Measurements from ENCODE around the gene PFDN6.

Gene PFDN6

GRCh38 chr6:33304216-33304615, 14.8 kb downstream of the PFDN6 start:
- Histone ChIP-seq H3K9me3 (replicated peaks in 1 of 11) (no peaks in the 10 kb centered on the region), H3K36me3 (peaks cover 58 to 87% (median 82%) of the 10 kb centered on the region in 11 experiments), H3K27ac (0 out of 22 replicates have a peak overlapping the region, but pooled peaks of 1 of the 11 experiments have one; percentile 5), H3K4me3 (no peak overlapping the region), H3K4me2 (no peak overlapping the region), H3K4me1 (peaks cover 29 to 63% (median 36%) of the 10 kb centered on the region in 10 experiments), H3K9ac (peak overlapping the region in 3 of 11 experiments; percentile 10 to 50 (median 38); a peak in 3 of 22 replicates), H4K20me1 (peaks cover 20 to 95% (median 58%) of the 10 kb centered on the region in 11 experiments), H3K27me3 (no peaks in the 10 kb centered on the region)
- no peak for TF ChIP-seq Cebpa-rat (IDR thresholded peaks at IDR 0.05)

GRCh38 chr6:33305052-33305451, 15.7 kb downstream of the PFDN6 start:
- H4K20me1 ChIP-seq, result peaks cover 20 to 100% (median 66%) of the 10 kb centered on the region in 11 experiments
- peaks cover 27 to 63% (median 33%) of the 10 kb centered on the region in 10 experiments for H3K4me1 ChIP-seq
- no peaks in the 10 kb centered on the region for H3K9me3 ChIP-seq (replicated peaks in 1 of 11)
- no peak overlapping the region for H3K27ac ChIP-seq
- H3K27me3 ChIP-seq, result no peaks in the 10 kb centered on the region
- no peak for TF ChIP-seq Cebpa-rat (IDR thresholded peaks at IDR 0.05)
- H3K4me3 ChIP-seq, result no peak overlapping the region
- peaks cover 62 to 95% (median 90%) of the 10 kb centered on the region in 11 experiments for H3K36me3 ChIP-seq
- peak overlapping the region in 1 of 11 experiments; percentile 40; a peak in 1 of 22 replicates for H3K4me2 ChIP-seq
- H3K9ac ChIP-seq, result 0 out of 22 replicates have a peak overlapping the region, but pooled peaks of 2 of the 11 experiments have one; percentile 38 to 41

GRCh38 chr6:33306356-33306755, 17.0 kb downstream of the PFDN6 start:
- H3K9ac ChIP-seq, result no peak overlapping the region
- no peak overlapping the region for H3K4me3 ChIP-seq
- H3K4me2 ChIP-seq, result peak overlapping the region in 9 of 11 experiments; percentile 7 to 61 (median 29); a peak in 13 of 22 replicates
- peaks cover 31 to 100% (median 79%) of the 10 kb centered on the region in 11 experiments for H4K20me1 ChIP-seq
- H3K36me3 ChIP-seq, result peaks cover 73 to 100% (median 97%) of the 10 kb centered on the region in 11 experiments
- H3K9me3 ChIP-seq (replicated peaks in 1 of 11), result no peaks in the 10 kb centered on the region
- TF ChIP-seq Cebpa-rat (IDR thresholded peaks at IDR 0.05), result no peak
- H3K27me3 ChIP-seq, result no peaks in the 10 kb centered on the region
- H3K4me1 ChIP-seq, result peaks cover 16 to 61% (median 26%) of the 10 kb centered on the region in 10 experiments
- H3K27ac ChIP-seq, result no peak overlapping the region

- Histone ChIP-seq H4K20me1 (peaks cover 38 to 67% (median 53%) of the 10 kb centered on the region in 11 experiments; a peak in 21 of 22 replicates), H3K4me1 (peaks cover 41 to 51% (median 48%) of the 10 kb centered on the region in 10 experiments), H3K9ac (peak overlapping the region; percentile 90 to 97 (median 92)), H3K27me3 (no peaks in the 10 kb centered on the region), H3K27ac (peak overlapping the region; percentile 88 to 99 (median 95)), H3K9me3 (replicated peaks in 1 of 11) (no peaks in the 10 kb centered on the region), H3K4me3 (peak overlapping the region; percentile 75 to 91 (median 84)), H3K4me2 (peak overlapping the region; percentile 85 to 100 (median 98)), H3K36me3 (peaks cover 24 to 54% (median 44%) of the 10 kb centered on the region in 11 experiments)
- TF ChIP-seq Cebpa-rat (IDR thresholded peaks at IDR 0.05), result no peak
Measured at GRCh38 chr6:33312361-33313104, 23.1 kb downstream of the PFDN6 start.

GRCh38 chr6:33313105-33313708, 23.8 kb downstream of the PFDN6 start:
- H3K27me3 ChIP-seq, result no peaks in the 10 kb centered on the region
- peaks cover 43 to 53% (median 50%) of the 10 kb centered on the region in 10 experiments for H3K4me1 ChIP-seq
- H3K4me3 ChIP-seq, result peak overlapping the region; percentile 75 to 91 (median 84)
- H3K27ac ChIP-seq, result peak overlapping the region; percentile 88 to 99 (median 95)
- H3K9me3 ChIP-seq (replicated peaks in 1 of 11), result no peaks in the 10 kb centered on the region
- peaks cover 32 to 61% (median 48%) of the 10 kb centered on the region in 11 experiments; a peak in 21 of 22 replicates for H4K20me1 ChIP-seq
- peak overlapping the region; percentile 90 to 97 (median 92) for H3K9ac ChIP-seq
- no peak for TF ChIP-seq Cebpa-rat (IDR thresholded peaks at IDR 0.05)
- peak overlapping the region; percentile 85 to 100 (median 98) for H3K4me2 ChIP-seq
- H3K36me3 ChIP-seq, result peaks cover 24 to 48% (median 40%) of the 10 kb centered on the region in 11 experiments

GRCh38 chr6:33313709-33314514, 24.5 kb downstream of the PFDN6 start, which contains the start of gene TAPBP:
Gene TAPBP (minus strand): TSS chr6:33314078. CDS start chr6:33314041, 37 bp downstream.
- Histone ChIP-seq H3K36me3 (peaks cover 24 to 48% (median 38%) of the 10 kb centered on the region in 11 experiments), H3K4me1 (peaks cover 50 to 60% (median 57%) of the 10 kb centered on the region in 10 experiments)

GRCh38 chr6:33314515-33314942, 25.1 kb downstream of the PFDN6 start:
- H4K20me1 ChIP-seq, result peaks cover 30 to 61% (median 48%) of the 10 kb centered on the region in 11 experiments; a peak in 21 of 22 replicates
- no peaks in the 10 kb centered on the region for H3K9me3 ChIP-seq (replicated peaks in 1 of 11)
- H3K4me3 ChIP-seq, result peak overlapping the region; percentile 75 to 91 (median 84)
- TF ChIP-seq Cebpa-rat (IDR thresholded peaks at IDR 0.05), result no peak
- H3K27me3 ChIP-seq, result no peaks in the 10 kb centered on the region
- peak overlapping the region; percentile 85 to 100 (median 98) for H3K4me2 ChIP-seq
- peak overlapping the region; percentile 90 to 97 (median 92) for H3K9ac ChIP-seq
- H3K4me1 ChIP-seq, result peaks cover 56 to 66% (median 63%) of the 10 kb centered on the region in 10 experiments
- peaks cover 26 to 48% (median 39%) of the 10 kb centered on the region in 11 experiments for H3K36me3 ChIP-seq
- H3K27ac ChIP-seq, result peak overlapping the region; percentile 88 to 99 (median 95)

More at GRCh38 chr6:33313709-33314514, 24.5 kb downstream of the PFDN6 start, which contains the start of gene TAPBP:
- no peak for TF ChIP-seq Cebpa-rat (IDR thresholded peaks at IDR 0.05)
- no peaks in the 10 kb centered on the region for H3K9me3 ChIP-seq (replicated peaks in 1 of 11)
- H3K4me3 ChIP-seq, result peak within 1 kb of the TSS; percentile 75 to 91 (median 84)
- peak within 1 kb of the TSS; percentile 90 to 97 (median 92) for H3K9ac ChIP-seq
- no peaks in the 10 kb centered on the region for H3K27me3 ChIP-seq
- peak within 1 kb of the TSS; percentile 85 to 100 (median 98) for H3K4me2 ChIP-seq
- peaks cover 31 to 61% (median 48%) of the 10 kb centered on the region in 11 experiments; a peak in 21 of 22 replicates for H4K20me1 ChIP-seq
- H3K27ac ChIP-seq, result peak within 1 kb of the TSS; percentile 88 to 99 (median 95)

Data from BLaER1 treated with 17β-estradiol and CSF1 and Interleukin-3, amounts not matched to agents 10 nM and 100 nM (cell line).